ENCODE results near the gene CORIN.

CORIN gene, protein sequence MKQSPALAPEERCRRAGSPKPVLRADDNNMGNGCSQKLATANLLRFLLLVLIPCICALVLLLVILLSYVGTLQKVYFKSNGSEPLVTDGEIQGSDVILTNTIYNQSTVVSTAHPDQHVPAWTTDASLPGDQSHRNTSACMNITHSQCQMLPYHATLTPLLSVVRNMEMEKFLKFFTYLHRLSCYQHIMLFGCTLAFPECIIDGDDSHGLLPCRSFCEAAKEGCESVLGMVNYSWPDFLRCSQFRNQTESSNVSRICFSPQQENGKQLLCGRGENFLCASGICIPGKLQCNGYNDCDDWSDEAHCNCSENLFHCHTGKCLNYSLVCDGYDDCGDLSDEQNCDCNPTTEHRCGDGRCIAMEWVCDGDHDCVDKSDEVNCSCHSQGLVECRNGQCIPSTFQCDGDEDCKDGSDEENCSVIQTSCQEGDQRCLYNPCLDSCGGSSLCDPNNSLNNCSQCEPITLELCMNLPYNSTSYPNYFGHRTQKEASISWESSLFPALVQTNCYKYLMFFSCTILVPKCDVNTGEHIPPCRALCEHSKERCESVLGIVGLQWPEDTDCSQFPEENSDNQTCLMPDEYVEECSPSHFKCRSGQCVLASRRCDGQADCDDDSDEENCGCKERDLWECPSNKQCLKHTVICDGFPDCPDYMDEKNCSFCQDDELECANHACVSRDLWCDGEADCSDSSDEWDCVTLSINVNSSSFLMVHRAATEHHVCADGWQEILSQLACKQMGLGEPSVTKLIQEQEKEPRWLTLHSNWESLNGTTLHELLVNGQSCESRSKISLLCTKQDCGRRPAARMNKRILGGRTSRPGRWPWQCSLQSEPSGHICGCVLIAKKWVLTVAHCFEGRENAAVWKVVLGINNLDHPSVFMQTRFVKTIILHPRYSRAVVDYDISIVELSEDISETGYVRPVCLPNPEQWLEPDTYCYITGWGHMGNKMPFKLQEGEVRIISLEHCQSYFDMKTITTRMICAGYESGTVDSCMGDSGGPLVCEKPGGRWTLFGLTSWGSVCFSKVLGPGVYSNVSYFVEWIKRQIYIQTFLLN

DNA sequence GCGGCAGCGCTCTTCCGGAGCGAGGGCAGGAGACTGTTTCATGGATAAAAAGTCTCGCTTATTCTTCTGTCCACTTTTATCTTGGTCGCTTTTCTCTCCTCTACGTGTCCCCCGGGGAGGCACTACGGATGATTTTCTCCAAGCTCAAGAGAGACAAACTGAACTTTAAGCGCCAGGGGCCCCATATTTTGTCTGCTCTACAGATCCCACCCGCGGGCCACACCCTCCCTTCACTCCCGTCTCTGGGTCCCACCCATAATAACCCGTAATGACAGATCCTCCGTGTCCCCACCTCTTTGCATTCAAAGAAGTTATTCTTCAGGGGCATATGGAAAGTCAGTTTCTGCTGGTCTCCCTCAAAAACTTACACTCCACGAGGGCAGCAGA is at the start of gene CORIN:
TSS of gene CORIN (minus strand) at position 160 of the 387 bp plus-strand sequence. CDS start at position 42, 118 bp downstream.
- no peak for DNase-seq (ENCODE audit: low spot score)

DNA sequence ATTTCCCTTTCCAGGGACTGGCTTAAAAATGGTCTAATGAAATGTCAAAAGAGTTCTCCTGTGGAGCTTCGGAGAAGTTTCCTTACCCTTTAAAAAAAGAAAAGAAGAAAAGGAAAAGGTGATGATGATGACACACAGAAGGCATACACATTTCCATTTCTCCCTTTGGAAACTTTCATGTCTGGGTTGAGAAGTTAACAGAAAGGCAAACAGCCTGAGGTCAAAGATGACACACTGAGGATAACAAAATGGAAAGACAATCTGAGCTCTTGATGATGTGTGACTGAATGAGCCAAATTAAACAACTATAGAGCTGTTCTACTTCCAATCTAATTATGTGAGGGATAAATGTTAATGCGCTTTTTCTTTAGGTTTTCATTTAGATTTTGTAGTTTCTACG is 44.4 kb upstream of the CORIN start:
- DNase-seq (ENCODE audit: low spot score), result no peak

DNA sequence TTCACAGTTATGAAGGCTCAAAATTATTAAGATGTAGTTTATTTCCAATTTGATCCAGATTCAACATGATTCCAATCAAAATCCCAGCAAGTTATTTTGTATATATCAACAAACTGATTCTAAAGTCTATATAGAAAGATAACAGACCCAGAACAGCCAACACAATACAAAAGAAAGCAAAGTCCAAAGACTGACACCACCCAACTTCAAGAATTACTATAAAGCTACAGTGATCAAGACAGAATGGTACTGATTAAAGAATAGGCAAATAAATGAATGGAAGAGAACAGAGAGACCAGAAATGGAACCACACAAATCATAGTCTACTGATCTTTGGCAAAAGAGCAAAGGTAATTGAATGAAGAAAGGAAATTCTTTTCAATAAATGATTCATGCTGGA is 41.6 kb upstream of the CORIN start:
- DNase-seq (ENCODE audit: low spot score), result no peak

DNA sequence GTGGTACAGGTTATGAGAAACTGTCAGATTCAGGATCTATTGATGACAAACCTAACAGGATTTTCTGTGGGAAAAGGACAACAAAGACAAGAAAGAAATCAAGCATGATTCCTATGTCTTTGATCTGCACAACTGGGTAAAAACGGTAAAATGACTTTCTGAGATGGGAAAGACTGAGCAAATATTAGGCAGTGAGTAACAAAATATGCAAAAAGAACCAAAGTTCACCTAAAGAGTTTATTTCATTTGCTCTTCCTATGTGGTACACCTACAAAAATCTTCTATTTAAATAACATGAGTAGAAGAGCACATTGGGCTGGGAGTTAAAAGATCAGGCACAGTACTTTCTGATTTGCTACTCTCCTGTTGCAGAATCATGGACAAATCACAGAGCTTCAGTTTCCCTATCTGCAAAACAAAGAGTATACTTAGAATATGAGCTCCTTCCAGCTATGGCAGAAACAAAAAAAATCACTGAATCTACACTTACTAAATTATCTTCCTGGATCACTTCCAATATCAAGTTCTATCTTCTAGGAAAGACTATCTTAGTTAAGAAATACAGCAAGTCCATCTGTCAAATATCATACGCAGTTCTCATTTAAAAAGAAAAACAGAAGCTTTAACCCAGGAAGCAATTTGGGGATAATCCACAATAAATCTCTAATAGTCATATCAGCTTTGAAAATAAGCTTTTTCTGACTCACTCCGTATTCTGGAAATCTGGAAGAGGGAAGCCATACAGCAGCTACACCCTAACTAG is 39.1 kb upstream of the CORIN start:
- no peak for DNase-seq (ENCODE audit: low spot score)

DNA sequence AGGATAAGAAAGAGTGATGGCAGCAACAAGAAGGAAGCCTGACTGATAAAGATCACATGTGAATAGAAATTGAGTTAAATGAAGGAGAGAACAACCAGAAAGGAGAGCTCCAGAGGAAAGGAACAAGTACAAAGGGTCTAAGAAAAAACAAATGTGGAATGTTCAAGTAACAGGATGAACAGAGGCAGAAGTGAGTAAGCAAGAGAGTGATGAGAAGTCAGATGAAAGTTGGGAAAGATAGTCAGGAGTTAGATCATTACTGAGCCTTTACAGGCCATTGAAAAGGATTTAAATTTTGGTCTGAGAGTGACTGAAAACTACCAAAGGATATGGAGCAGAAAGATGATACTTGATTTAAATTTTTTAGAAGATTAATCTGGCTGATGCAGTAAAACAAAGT is 38.4 kb upstream of the CORIN start:
- DNase-seq (ENCODE audit: low spot score), result no peak

DNA sequence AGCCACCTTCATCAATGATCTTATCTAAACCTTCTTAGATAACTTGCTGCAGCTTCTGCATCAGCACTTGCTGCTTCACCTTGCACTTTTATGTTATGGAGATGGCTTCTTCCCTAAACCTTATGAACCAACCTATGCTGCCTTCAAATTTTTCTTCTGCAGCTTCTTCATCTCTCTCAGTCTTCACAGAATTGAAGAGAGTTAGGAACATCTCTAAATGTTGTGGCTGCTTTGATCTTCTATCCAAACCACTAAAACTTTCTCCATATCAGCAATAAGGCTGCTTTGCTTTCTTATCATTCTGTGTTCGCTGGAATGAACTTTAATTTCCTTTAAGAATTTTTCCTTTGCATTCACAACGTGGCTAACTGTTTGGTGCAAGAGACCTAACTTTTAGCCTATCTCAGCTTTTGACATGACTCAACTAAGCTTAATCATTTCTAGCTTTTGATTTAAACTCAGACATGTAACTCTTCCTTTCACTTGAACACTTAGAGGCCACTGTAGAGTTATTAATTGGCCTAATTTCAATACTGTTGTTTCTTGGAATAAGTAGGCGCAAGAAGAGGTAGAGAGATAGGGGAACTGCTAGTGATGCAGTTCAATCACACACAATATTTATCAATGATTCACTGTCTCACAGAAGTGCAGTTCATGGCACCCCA is 36.1 kb upstream of the CORIN start:
- DNase-seq (ENCODE audit: low spot score), result no peak

DNA sequence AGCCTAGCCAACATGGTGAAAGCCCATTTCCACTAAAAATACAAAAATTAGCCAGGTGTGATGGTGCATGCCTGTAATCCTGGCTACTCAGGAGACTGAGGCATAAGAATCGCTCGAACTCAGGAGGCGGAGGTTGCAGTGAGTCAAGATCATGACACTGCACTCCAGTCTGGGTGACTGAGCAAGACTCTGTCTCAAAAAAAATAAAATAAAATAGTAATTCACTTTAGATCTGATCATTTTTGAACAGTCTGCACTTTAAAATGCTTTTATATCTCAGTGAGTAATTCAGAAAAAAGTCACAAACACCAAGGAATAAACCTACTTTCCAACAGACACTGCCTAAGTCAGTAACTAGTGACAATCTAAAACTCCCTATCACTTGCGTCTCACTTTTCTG is 25.6 kb upstream of the CORIN start:
- no peak for DNase-seq (ENCODE audit: low spot score)

DNA sequence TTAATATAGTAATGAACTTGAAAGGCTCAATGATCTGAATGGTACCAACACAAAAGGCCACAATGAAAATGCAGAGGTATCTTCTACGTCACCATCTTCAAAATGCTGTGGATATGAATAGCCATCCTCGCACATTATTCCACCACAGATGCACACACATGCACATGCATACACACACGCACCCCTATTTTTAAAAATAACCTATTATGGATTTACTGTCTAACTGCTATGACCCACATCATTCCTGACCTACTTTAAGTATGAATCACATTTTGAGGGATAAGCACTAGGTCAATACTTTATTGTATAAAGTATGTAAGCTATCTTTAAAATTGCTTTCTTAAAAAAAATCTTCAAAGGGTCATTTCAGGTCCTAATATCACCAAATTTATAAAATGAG is 24.4 kb upstream of the CORIN start:
- no peak for DNase-seq (ENCODE audit: low spot score)

DNA sequence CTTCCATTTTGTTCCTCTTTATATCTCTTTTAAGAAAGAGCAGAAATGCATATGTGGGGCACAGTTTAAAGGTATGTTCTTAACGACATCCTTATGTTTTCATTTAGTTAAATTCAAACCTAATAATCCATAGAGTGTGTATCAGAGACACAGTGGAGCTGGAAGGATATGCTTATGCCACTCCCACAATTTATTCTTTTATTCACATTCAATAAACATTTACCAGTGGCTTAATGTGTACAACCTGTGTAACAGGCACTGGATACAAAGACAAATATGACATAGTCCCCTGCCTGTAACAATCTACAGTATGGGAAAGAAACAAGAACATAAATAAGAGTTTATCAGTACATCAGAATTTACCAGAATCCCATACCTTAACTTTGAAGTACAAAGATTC is 22.4 kb upstream of the CORIN start:
- DNase-seq (ENCODE audit: low spot score), result no peak

DNA sequence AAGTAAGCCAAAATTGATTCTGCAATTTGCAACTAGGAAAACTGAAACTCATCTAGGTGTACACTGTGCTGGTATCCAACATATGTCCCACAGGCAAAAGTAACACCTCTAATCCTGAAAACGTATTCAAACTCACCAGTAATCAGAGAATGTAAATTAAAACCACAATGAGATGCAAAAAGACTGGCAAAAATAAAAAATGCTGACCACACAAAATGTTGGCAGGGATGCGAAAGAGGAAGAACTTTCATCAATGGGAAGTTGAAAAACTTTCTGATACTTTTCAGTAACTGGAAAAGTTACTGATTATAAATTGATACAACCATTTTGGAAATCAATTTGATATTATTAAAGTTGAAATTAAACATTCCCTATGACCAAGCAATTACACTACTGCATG is 20.1 kb upstream of the CORIN start:
- no peak for DNase-seq (ENCODE audit: low spot score)

DNA sequence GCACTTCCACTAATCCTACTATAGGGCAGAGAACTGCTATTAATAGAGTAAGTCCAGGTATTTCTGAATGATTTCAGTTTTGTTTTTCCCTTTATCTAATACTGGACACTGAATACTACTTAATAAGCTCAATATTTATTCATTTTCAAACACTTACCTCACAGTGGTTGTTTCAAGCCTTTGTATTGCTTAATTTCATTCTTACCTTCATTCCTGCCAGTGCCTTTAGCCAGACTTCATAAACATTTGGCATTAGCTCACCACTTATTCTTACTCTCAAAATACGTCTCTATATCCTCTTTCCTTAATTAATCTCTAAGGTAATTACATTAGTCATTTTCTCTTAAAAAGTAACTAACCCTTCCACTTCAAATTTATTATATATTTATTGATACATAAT is 18.8 kb upstream of the CORIN start:
- no peak for DNase-seq (ENCODE audit: low spot score)

DNA sequence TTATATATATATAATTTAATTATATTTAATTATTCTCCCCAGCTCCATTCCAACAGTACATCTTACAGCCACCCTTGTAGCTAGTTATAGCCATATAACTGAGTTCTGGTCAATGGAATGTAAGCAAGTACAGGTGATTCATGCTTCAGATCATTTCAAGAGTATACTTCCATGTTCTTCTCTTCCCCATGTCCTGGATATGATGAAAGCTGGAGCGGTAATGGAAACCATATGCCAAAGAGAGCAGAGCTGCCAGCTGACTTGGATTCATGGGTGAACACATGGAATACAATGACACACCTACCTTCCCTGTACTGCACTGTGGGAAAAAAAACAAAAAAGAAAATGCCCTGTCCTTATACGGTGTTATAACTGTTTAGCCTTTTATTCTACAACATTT is 17.5 kb upstream of the CORIN start:
- DNase-seq (ENCODE audit: low spot score), result no peak

DNA sequence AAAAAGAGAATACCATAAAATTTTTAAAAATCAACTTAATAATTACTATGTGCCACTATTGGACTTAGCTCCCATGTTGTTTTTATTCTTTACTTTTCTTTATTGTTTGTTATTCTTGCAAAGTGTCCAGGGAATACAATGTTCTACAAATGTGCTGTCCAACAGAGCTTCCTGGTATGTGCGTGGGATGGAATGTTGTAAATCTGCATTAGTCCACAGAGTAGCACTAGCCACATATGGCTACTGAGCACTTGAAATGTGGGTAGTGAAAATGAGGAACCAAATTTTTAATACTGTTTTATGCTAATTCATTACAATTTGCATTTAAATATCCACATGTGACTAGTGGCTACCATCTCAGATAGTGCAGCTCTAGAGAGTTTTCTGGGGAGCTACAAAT is 14.3 kb upstream of the CORIN start:
- no peak for DNase-seq (ENCODE audit: low spot score)

DNA sequence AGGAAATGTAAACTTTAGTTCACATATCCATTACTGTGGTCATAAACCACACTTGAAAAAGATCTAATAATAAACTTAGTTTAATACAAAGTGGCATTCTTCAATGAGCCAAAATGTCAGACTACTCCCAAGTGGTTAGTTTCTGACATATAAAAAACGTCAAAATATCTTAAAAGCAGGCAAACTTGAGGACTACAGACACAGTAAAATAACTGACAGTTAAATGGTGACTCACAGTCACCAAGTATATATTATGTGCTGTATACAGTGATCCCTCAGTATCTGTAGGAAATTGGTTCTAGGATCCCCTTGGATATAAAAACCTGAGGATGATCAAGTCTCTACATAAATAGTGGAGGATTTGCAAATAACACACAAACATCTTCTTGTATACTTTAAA is 11.6 kb upstream of the CORIN start:
- DNase-seq (ENCODE audit: low spot score), result no peak

DNA sequence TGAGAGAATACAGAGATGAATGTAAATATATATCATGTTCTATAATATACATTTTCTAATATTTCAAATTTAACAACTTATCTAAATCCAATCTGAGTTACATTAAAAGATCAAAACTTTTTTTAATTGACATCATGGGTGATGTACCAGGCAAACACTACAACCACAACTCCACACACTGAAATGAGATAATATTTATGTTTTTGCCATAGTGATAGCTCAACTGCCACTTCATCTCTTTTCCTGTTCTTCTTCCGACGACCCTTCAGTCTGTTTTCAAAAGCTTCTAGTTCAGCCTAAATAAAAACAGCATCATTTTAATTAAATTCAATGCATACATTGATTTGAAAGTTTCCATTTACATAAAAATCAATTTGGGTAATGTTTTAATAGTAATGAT is 10.2 kb upstream of the CORIN start:
- no peak for DNase-seq (ENCODE audit: low spot score)

DNA sequence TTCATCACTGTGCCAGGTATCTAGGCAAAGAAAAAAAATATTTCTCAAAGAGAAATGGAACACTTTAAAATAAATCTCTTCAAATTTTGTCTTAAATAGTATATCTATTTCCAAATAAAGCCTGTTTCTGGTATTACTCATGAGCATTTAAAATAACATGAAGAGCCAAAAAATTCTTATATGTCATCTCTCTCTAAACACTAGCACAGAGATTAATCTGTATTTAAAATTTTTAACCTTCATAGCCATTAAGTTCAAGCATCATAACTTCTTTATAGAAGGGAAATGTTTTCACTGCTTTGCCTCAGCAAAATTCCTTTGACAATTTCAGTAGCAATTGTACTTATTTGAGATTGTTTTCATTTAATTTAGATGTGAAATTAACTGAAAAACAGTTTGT is 5.1 kb upstream of the CORIN start:
- no peak for DNase-seq (ENCODE audit: low spot score)

DNA sequence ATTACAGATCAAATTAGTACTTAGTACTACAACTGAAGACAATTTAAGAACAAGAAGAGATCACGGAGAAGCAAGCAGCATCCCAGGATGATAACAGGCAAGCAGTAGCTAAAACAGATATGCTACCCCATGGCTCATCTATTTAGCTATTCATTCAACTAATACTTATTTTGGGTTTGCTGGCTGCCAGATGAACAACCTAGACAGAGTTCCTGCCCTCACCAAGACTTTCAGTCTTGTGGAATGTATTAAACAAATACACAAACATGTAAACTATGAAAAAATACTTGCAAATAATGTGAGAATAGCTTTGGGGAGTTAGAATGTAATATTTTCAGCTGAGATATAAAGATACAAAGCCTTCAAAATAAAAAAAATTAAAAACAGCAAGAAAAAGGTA is 2.4 kb upstream of the CORIN start:
- no peak for DNase-seq (ENCODE audit: low spot score)

DNA sequence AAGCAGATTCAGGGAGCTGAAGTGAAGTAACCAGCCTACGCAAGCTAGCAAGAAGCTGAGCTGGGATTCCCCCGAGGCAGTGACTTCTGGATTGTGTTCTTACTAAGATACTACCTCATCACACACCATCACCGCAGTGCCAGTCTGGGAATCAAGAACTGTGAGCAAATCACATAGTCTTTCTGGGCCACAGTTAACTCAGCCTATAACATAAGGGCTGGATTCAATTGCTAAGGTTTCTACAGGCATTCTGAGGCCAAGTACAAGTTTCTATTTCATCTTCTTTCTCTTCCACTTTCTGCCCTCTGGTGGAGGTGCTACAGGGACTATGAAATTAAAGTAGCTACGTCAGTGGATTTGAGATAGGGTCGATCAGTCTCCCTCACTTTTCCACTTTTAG is 1.4 kb upstream of the CORIN start:
- peak; percentile 14 for DNase-seq (ENCODE audit: low spot score)

DNA sequence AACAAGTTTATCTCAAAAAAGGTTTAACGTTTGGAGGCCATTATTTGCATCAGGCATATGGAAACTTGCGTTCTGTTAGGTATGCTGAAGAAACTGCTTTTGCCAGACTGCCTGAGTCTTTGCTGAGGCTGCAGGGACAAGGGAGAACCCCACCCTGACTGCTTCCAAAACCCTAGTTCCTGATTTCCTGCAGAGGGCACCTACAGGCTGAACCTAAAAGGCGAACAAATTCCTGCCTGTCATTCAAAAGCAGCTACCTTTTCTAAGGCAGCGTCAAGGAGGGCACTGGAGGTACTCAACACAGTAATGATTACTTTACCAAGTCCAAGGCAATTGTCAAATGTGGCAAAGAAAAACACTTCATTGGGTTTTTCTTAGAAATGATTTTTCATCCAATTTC is 578 bp upstream of the CORIN start:
- DNase-seq (ENCODE audit: low spot score), result no peak

DNA sequence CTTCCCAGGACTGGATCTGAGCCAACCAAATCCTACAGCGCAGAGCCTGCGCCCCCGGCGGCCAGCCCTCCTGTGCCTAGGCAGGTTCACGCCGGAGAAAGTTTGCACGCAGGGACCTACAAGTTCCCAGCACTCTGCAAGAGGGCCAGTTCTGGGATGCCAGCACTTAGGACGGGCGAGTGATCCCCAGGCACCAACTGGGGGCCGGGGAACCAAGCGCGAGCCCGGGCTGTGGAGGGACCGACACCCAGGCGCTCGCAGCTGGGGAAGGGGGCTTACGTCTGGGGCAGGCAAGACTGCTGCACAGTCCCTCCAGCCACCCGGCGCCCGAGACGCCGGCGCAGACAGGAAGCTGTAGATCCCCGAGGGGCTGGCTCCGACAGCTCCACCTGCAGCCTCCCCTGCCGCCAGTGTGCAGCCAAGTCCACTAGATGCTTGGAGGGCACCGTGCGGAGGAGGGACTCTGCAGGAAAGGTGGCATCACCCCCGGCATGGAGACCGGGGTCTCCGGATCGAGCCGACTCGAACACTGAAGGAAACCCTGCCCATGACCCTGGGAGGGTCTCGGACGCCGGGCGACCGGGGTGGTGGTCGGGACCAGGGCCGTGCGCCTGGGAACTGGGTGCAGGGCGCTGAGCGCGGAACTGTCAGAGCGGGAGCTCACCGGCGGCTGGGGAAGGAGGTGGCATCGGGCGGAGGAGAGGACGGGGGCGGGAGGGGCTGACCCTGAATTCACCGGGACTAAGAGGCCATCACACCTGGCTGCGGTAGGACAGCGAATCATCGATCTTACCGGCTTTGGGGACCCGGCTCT is 566 bp downstream of the CORIN start:
- DNase-seq (ENCODE audit: low spot score), result no peak

DNA sequence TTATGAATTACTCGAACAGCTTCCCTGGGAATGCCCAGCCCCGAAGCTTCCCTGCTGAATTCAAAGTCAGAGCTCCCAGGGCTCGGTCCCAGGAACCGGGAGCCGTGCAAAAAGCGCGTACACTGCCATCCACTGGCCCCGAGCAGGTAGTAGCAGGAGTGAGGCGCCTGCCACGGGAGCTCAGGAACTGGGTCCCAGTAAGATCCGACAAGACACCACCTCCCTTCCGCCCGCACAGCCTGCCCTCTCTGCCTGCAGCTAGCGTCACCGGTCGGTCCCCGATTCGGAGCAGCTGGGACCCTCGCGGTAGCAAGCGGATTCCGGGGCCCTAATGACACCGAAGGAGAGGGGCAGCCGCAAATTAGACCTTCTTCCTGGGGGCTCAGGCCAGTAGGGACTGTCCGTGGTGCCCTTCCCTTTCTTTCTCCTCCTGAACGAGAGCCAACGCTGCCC is 1.2 kb downstream of the CORIN start:
- peak; percentile 81 for DNase-seq (ENCODE audit: low spot score)

Data from Ammon's horn (tissue), 1 donor.